K562 (cell line): Measurements from ENCODE around the gene POLD4. TPM values are rescaled to one million over a fixed set of nuclear protein-coding genes. Genes with fewer than 3 reads are reported as not detected.
A peak's percentile ranks its signal among the peaks of the same experiment; 100 is the strongest.

Experiments used
- ARHGAP35 ChIP-seq: fragments of 450-650 bp; IDR thresholded peaks from 2 replicates; pipeline ENCODE4 v1.6.1; 2018; ENCODE audit not compliant: partially characterized antibody
- CC2D1A ChIP-seq: fragments of 450-650 bp; IDR thresholded peaks from 2 replicates; pipeline ENCODE4 v1.6.1; 2017; ENCODE audit warnings: mild to moderate bottlenecking
- COPS2 ChIP-seq: fragments of 450-650 bp; conservative IDR thresholded peaks from 2 replicates; pipeline ENCODE4 v1.6.1; 2016; ENCODE audit warnings: mild to moderate bottlenecking, moderate library complexity
- CREB5 ChIP-seq: fragments of 250-450 bp; sonication (Bioruptor Pico); IDR thresholded peaks from 2 replicates; pipeline ENCODE4 v1.5.0; 2020; ENCODE audit warnings: mild to moderate bottlenecking
- DNMT1 ChIP-seq: fragments of 450-650 bp; IDR thresholded peaks from 2 replicates; pipeline ENCODE4 v1.6.1; 2016; ENCODE audit warnings: antibody characterized with exemption, mild to moderate bottlenecking
- EZH2 ChIP-seq: IDR thresholded peaks from 2 replicates; pipeline ENCODE4 v1.6.1; 2012; ENCODE audit warnings: low read depth, mild to moderate bottlenecking, inconsistent platforms, low read length, borderline replicate concordance
- GABPA ChIP-seq: fragments of 200-800 bp; sonication (Bioruptor generic); conservative IDR thresholded peaks from 2 replicates; pipeline ENCODE4 v1.6.1; 2016; ENCODE audit warnings: low read depth, missing genetic modification characterization, missing compliant biosample characterization
- KAT8 ChIP-seq: fragments of 450-650 bp; IDR thresholded peaks from 2 replicates; pipeline ENCODE4 v1.6.1; 2016; ENCODE audit warnings: low read depth, mild to moderate bottlenecking
- SAP30 ChIP-seq: fragments of 200-600 bp; sonication (generic); IDR thresholded peaks from 2 replicates; pipeline ENCODE4 v1.6.1; 2012; ENCODE audit warnings: borderline replicate concordance, low read depth, mild to moderate bottlenecking, moderate library complexity, low read length, control low read depth, inconsistent platforms; ENCODE audit not compliant: insufficient read depth, poor library complexity, severe bottlenecking
- SPI1 ChIP-seq: IDR thresholded peaks from 2 replicates; pipeline ENCODE4 v1.6.1; 2011; ENCODE audit warnings: low read depth, low read length, control low read depth, borderline replicate concordance
- TCF7 ChIP-seq: sonication (generic); IDR thresholded peaks from 2 replicates; pipeline ENCODE4 v1.6.1; 2016; ENCODE audit warnings: antibody characterized with exemption, borderline replicate concordance
- TFAM ChIP-seq: fragments of 250-450 bp; sonication (Bioruptor Pico); conservative IDR thresholded peaks from 2 replicates; pipeline ENCODE4 v1.5.0; 2021; ENCODE audit warnings: mild to moderate bottlenecking, moderate library complexity
- TOE1 ChIP-seq, 2 experiments: fragments of 450-650 bp in 1 of 2; sonication (generic) in 1 of 2; formaldehyde crosslinking in 1 of 2; IDR thresholded peaks; 2 replicates each; pipeline versions ENCODE4 v1.7.1 to v1.8.0; 2016 to 2022; ENCODE audit warnings: borderline replicate concordance in 2 of 2, mild to moderate bottlenecking in 2 of 2, antibody characterized with exemption in 1 of 2, inconsistent platforms in 1 of 2, low read depth in 1 of 2, missing genetic modification reagents in 1 of 2, moderate library complexity in 1 of 2
- TRIM25 ChIP-seq: fragments of 450-650 bp; IDR thresholded peaks from 2 replicates; pipeline ENCODE4 v1.7.0; 2016; ENCODE audit warnings: borderline replicate concordance
- USF1 ChIP-seq: sonication (generic); formaldehyde crosslinking; IDR thresholded peaks from 2 replicates; pipeline ENCODE4 v1.9.0; 2022; ENCODE audit warnings: mild to moderate bottlenecking, missing genetic modification reagents
- YY1 ChIP-seq, 3 experiments: IDR thresholded peaks; 2 replicates each; pipeline ENCODE4 v1.6.1; 2011; ENCODE audit warnings: low read length in 2 of 3, mild to moderate bottlenecking in 2 of 3, moderate library complexity in 2 of 3, borderline replicate concordance in 1 of 3, control low read depth in 1 of 3, low read depth in 1 of 3; ENCODE audit not compliant: insufficient read depth in 3 of 3, insufficient replicate concordance in 2 of 3, control insufficient read depth in 1 of 3, insufficient read length in 1 of 3; ENCODE audit errors: extremely low read depth in 1 of 3
- ZC3H11A ChIP-seq: IDR thresholded peaks from 2 replicates; pipeline ENCODE4 v1.6.1; 2012; ENCODE audit warnings: low read depth, low read length, improper control_type of control experiment
- ZC3H8 ChIP-seq: fragments of 450-650 bp; IDR thresholded peaks from 2 replicates; pipeline ENCODE4 v1.6.1; 2017
- ZFPM2 ChIP-seq: fragments of 250-450 bp; sonication (Bioruptor Pico); IDR thresholded peaks from 2 replicates; pipeline ENCODE4 v1.5.1; 2022; ENCODE audit warnings: mild to moderate bottlenecking
- ZNF217 ChIP-seq: sonication (generic); formaldehyde crosslinking; IDR thresholded peaks from 2 replicates; pipeline ENCODE4 v1.8.0; 2022; ENCODE audit warnings: mild to moderate bottlenecking, missing genetic modification reagents
- ZNF398 ChIP-seq: fragments of 250-450 bp; sonication (Bioruptor Pico); IDR thresholded peaks from 2 replicates; pipeline ENCODE4 v1.8.0; 2021; ENCODE audit warnings: moderate library complexity, mild to moderate bottlenecking, inconsistent platforms
- ZNF77 ChIP-seq: fragments of 250-450 bp; sonication (Bioruptor Pico); IDR thresholded peaks from 2 replicates; pipeline ENCODE4 v1.5.0; 2020
- polyA plus RNA-seq, 8 experiments: library from polyadenylated mRNA; depleted of rRNA in 4 of 8; stranded (reverse) in 5 of 8; unstranded in 3 of 8; fragments of >200 nt; fragmentation: Nextera tagmentation in 2 of 8; fragmentation: Illumina TruSeq in 1 of 8; extraction: Ambion mirVana in 2 of 8; extraction: Trizol in 1 of 8; gene quantifications; 2 replicates each; pipeline versions ENCODE4 v1.2.1 to v1.2.3, GENCODE V29; 2011 to 2014; ENCODE audit warnings: inconsistent platforms in 1 of 8, missing spikeins in 1 of 8
- total RNA-seq, 7 experiments: library from RNA; depleted of rRNA in 6 of 7; stranded (reverse); fragments of >200 nt in 6 of 7; fragmentation: Illumina TruSeq in 2 of 7; extraction: Trizol in 2 of 7; gene quantifications; 2 replicates each; pipeline versions ENCODE4 v1.2.1 to v1.2.3, GENCODE V29; 2011 to 2021; ENCODE audit warnings: low replicate concordance in 1 of 7

The POLD4 gene
- total and polyA plus RNA-seq, 9 of the 15 experiments (the other 6 are each of a cell fraction or from before 2014, with no cell fraction given): 5.8 to 64.5 (median 18.3) TPM

- TF ChIP-seq ZNF398 (CRISPR knock-in tag) (no peak), TOE1 (IDR thresholded peaks at IDR 0.05; ENCODE audit: borderline replicate concordance) (0 out of 2 replicates have a peak, but pooled peaks have one; percentile 50), TOE1 (CRISPR knock-in tag; IDR thresholded peaks at IDR 0.05; ENCODE audit: borderline replicate concordance, low read depth) (no peak), SPI1 (no peak), ZC3H11A (no peak), TRIM25 (no peak), CC2D1A (peak; percentile 92), SAP30 (no peak), COPS2 (no peak), ZNF77 (CRISPR knock-in tag) (no peak), USF1 (CRISPR knock-in tag) (no peak), ZFPM2 (CRISPR knock-in tag) (no peak), TFAM (CRISPR knock-in tag) (no peak), EZH2 (no peak), YY1 (IDR thresholded peaks at IDR 0.05; ENCODE audit: borderline replicate concordance in 1 of 3, control insufficient read depth in 1 of 3, extremely low read depth in 1 of 3, insufficient read depth in 3 of 3, insufficient read length in 1 of 3, insufficient replicate concordance in 2 of 3, low read depth in 1 of 3, low read length in 2 of 3) (no peak), ZNF217 (CRISPR knock-in tag) (no peak), KAT8 (no peak), TCF7 (no peak), DNMT1 (no peak), GABPA (tag) (no peak), CREB5 (no peak), ARHGAP35 (no peak), ZC3H8 (no peak)
Observed at GRCh38 chr11:67347964-67348749, 5.2 kb downstream of the POLD4 start (continued).
